GM21360 (cell line): ENCODE measurements around the gene DDR1.

Experiments
- ATAC-seq: cut with Tn5 transposase; IDR thresholded peaks from one replicate; pipeline ENCODE4 v1.9.1; 2021; ENCODE audit warnings: mild to moderate bottlenecking, moderate library complexity; ENCODE audit not compliant: unreplicated experiment

The DDR1 gene

GRCh38 chr6:30883685-30884520 lies at the start of gene DDR1:
TSS of gene DDR1 (plus strand) at chr6:30884519. CDS start at chr6:30888730, 4,211 bp downstream.
- ATAC-seq = no peak

- no peak for ATAC-seq
Measured at GRCh38 chr6:30834646-30835045, 49.7 kb upstream of the DDR1 start.

- no peak for ATAC-seq
Measured at GRCh38 chr6:30835576-30835975, 48.7 kb upstream of the DDR1 start.

GRCh38 chr6:30836431-30836866 lies 47.9 kb upstream of the DDR1 start:
- no peak for ATAC-seq

GRCh38 chr6:30836957-30837356 lies 47.4 kb upstream of the DDR1 start:
- no peak for ATAC-seq

GRCh38 chr6:30837432-30837831 lies 46.9 kb upstream of the DDR1 start:
- no peak for ATAC-seq

GRCh38 chr6:30837870-30838269 lies 46.4 kb upstream of the DDR1 start:
- no peak for ATAC-seq

- ATAC-seq = no peak
Measured at GRCh38 chr6:30839671-30840070, 44.6 kb upstream of the DDR1 start.

GRCh38 chr6:30840084-30840934 lies 44.0 kb upstream of the DDR1 start:
- no peak for ATAC-seq

GRCh38 chr6:30840935-30841643 lies 43.2 kb upstream of the DDR1 start:
- no peak for ATAC-seq

- no peak for ATAC-seq
Measured at GRCh38 chr6:30841644-30842504, 42.4 kb upstream of the DDR1 start.

GRCh38 chr6:30842754-30843610 lies 41.3 kb upstream of the DDR1 start:
- ATAC-seq = no peak

- no peak for ATAC-seq
Measured at GRCh38 chr6:30843611-30843998, 40.7 kb upstream of the DDR1 start.

- no peak for ATAC-seq
Measured at GRCh38 chr6:30844118-30844535, 40.2 kb upstream of the DDR1 start.

- no peak for ATAC-seq
Measured at GRCh38 chr6:30845183-30845582, 39.1 kb upstream of the DDR1 start.

- ATAC-seq = no peak
Measured at GRCh38 chr6:30847421-30847970, 36.8 kb upstream of the DDR1 start.

- no peak for ATAC-seq
Measured at GRCh38 chr6:30847971-30848436, 36.3 kb upstream of the DDR1 start.

GRCh38 chr6:30849903-30850651 lies 34.2 kb upstream of the DDR1 start:
- ATAC-seq = no peak
